Stimulated activated CD4-positive, alpha-beta T cell treated with anti-CD3 and anti-CD28 coated beads, Interleukin-1b, Interleukin-23, amount 100 ng/mL, for 1 hour (primary cell): ENCODE results near the gene CORO7.
"Not testable (repeated sequence)": the region's sequence is repeated elsewhere in the genome, so short reads cannot be mapped to it uniquely, and the experiment has no call there.

ENCODE experiments used
- DNase-seq, 2 donors: peaks; one replicate each; pipeline ENCODE4 v3.0.0-alpha.2; 2020; ENCODE audit warnings: low read depth in 2 of 2

Gene CORO7

DNA sequence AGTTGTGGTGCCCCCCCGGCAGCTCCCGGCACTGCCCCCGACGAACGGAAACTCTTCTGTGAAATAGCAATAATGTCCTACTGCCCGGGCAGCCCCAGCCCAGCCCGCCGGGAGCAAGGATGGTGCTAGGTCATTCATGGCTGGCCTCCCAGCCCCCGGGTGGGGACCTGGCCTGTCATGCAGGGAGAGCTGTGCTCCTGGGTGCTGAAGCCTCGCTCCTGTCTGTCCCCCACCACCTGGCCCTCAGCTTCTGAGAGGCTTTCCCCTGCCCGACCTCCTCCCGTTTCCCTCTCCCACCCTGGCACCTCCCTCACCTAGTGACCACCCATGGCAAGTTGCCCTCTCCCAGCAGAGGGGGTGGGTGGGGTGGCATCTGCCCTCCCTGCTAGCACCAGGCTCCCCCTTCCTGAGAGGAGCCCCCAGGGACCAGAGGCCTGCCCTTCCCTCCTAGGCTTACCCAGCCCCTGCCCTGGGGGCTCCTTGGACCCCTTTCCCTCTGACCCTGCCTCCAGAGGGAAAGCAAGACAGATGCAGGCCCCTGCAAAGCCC, 78.8 kb downstream of the CORO7 start:
- no peak for DNase-seq

- DNase-seq = no peak
These were observed 79.5 kb downstream of the CORO7 start for GRCh38 chr16:4336701-4337539.

DNA sequence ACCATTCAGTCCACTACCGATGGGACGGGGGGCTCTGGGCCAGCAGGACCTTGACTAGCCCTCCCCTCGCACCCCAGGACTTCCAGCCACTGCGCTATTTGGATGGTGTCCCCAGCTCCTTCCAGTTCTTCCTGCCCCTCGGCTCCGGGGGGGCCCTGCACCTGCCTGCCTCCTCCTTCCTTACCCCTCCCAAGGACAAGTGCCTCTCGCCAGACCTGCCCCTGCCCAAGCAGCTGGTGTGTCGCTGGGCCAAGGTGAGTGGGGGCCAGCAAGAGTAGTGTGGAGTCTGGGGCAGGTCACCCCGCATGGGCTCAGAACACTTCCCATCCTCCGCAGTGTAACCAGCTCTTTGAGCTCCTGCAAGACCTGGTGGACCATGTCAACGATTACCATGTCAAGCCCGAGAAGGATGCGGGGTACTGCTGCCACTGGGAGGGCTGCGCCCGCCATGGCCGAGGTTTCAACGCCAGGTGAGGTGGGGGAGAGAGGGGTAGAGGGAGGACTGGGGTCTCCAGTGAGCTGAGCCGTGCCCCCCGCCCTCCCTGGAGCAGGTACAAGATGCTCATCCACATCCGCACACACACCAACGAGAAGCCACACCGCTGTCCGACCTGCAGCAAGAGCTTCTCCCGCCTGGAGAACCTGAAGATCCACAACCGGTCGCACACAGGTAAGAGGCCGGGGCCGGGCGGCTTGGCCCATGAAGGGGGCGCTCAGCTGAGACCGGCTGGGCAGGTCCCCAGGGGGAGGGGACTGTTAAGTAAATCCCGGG, 81.5 kb downstream of the CORO7 start:
- DNase-seq = no peak

DNA sequence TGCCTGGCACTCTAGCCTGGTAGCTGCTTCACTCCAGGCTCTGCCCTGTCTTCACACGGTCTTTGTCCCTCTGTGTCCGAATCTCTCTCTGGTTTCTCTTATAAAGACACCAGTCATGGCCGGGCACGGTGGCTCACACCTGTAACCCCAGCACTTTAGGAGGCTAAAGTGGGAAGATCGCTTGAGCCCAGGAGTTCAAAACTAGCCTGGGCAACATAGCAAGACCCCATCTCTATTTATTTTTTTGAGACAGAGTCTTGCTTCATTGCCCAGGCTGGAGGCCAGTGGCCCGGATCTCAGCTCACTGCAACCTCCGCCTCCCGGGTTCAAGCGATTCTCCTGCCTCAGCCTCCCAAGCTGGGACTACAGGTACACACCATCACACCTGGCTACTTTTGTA, 82.7 kb downstream of the CORO7 start:
- not testable (repeated sequence) for DNase-seq

- DNase-seq = no peak
These were observed 83.1 kb downstream of the CORO7 start for GRCh38 chr16:4333308-4333638.

- DNase-seq = no peak
These were observed 83.6 kb downstream of the CORO7 start for GRCh38 chr16:4332623-4333307.

DNA sequence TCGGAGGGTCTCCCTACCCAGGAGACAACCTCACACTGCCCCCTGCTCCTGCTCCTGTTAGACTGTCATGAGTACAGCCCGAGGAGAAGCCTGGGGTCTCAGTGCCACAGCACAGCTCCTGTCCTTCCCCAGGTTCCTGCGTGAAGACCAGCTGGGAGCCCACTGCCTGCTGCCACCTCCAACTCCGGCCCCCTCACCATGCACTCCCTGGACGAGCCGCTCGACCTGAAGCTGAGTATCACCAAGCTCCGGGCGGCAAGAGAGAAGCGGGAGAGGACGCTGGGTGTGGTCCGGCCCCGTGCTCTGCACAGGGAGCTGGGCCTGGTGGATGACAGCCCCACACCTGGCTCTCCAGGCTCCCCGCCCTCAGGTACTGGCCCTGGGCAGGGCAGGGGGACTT, 84.3 kb downstream of the CORO7 start:
- no peak for DNase-seq

GRCh38 chr16:4330277-4330874, 86.0 kb downstream of the CORO7 start:
- DNase-seq = peak in 1 of 2 donors; percentile 64

DNA sequence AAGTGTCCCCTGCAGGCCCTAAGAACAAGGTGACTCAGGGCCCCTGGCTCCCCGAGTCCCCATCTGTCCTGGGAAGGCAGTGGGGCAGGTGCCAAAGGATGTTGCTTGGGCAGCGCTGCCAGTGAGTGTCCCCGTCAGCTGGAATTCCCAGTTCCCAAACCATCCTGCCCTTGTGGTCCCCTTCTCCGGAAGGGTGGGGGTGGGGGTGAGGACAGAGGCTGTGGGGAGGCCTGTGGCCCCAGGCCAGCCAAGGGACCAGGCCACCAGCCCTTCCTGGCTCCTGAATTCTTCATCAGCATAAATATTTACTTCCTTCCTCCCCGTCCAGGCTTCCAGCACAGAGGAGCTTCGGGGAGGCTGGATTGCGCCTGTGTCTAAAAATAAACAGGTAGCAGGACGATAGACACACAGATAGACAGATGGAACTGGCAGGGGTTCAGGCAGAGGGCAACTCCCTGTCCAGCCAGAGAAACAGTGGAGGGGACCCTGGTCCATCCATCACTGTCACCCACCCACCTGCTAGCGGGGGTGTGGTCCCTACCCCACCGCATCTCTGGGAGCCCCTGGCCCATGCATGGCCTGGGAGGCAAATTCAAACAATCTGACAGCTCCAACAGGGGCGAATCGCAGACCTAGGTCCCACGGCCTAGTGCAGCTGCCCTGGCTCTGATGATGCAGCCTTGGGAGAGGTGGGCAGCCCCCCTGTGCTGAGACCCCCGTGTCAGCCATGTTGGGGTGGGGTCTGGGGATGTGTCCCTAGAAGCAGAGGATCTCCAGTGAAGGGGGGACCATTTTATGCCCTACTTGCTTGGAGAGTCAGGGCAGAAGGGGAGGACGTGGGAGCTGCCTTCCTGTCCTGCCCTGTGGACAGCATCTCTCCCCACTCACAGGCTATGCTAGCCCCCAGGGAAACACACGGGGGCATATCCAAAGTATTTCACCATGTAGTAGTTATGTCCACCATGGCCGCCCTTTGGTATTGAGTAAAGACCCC, 87.3 kb downstream of the CORO7 start:
- DNase-seq = no peak

GRCh38 chr16:4328046-4328781, 88.2 kb downstream of the CORO7 start:
- DNase-seq = no peak

DNA sequence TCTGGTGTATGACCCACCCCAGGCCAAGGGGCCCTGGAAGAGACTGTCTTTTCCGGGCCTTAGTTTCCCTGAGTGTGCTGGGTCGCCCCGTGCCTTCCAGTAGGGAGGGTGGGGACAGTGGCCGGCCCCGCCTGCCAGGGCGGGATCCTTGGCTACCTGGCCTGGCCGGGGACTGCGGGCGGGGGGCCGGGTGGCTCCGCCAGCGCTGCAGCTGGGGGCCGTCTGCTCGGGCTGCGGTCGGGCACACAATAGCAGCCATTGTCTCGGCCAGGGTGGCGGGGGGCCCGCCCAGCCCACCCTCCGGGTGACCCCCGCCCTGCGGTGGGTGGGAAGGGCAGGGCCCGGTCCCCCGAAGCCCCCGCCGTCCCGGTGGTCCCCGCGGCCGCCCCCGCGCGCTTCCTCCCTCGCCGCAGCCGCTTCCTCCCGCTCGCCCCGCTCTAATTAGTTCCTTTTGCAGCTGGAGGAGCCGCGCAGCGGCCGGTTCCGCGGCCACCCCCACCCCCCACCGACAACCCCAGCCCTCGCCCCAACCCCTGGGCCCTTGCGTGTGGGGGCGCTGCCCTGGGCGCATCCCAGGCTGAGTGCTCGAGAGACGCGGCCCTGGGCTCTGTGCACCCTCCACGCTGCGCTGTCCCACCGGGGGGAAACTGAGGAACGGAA, 88.9 kb downstream of the CORO7 start:
- no peak for DNase-seq

DNA sequence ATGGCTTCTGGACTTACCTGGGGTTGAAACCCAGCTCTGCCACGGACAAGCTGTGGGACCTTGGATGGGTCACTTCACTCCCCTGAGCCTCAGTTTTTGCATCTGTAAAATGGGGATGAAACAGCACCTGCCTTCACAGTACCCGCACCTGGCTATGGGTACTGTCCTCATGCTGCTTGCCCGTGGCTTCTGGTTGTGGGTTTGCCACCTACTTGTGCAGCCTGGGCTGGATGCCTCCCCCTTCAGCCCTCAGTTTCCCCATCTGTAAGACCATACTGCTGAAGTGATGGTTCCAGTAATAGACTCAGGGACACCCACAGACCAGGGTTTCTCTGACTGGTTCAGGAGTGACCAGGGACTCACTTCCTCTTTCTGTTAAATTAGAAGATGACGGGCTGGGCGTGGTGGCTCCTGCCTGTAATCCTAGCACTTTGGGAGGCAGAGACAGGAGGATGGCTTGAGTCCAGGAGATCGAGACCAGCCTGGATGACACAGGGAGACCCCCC, 91.1 kb downstream of the CORO7 start:
- DNase-seq = no peak

DNA sequence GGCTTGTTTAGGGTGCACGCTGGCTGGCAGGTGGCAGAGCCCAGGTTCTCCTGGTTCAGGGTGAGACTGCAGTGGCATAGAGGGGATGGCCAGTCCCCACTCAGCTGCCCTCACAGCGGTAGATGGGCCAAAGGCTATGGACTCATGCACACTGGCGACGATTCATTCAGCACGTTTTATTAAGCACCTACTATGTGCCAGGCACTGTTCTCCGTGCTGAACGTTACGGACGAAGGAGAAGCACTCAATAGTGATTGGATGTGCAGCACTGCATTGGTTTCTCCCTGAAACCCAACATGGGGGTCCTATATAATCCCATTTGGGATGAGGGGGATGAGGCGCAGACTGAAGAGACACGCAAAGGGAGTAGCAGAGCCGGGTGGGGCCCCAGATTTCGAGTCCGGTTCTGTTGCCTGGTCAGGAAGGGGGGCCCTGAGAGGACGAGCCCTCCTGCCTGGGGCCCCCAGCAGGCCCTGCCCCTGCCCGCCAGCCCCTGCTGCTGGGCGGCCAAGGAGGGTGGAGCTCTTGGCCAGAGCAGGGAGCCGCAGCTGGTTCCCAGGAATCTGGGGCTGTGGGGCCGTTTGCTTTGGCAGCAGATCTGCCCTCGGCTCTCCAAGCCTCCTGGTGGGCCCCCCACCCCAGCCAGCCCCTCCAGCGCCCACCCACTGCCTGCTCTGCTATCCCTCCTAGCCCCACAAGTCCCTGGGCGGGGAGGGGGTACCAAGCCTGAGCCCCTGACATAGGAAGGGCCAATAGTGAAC, 91.7 kb downstream of the CORO7 start:
- no peak for DNase-seq

- DNase-seq = no peak
These were observed 92.4 kb downstream of the CORO7 start for GRCh38 chr16:4323845-4324488.

DNA sequence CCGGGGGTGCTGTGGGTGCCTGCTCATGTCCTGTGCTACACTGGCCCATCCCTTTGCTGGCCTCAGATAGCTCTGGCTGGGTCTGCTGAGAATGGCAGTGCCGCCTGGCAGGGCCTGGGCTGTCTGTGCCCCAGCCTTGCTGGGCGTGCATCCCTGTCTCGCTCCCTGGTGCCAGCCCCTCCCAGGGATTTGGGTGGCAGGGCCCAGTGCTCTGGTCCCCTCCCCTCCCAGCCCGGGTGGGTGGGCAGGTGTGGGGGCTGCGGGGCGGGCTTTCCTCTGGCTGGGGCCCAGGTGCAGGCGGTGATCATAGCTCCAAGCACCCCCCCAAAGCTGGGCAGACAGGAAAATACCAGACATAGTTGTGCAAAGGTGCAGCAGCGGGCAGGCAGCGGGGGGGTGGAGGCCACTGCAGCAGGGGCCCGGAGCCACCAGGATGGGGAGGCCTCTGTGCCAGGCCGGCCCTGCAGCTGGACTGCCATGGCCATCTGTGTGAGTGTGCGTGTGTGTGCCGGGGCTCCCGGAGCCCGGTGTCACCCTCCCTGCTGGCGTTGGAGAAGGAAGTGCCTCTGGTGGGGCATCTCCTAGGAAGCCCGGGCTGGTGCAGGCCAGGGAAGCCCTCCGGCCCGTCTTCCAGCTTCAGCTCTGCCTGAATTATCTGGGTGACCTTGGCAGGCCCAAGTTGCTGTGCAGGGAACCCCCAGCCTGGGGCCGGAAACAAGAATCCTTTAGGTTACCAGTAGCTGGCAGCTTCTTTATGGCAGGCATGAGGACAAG, 93.1 kb downstream of the CORO7 start:
- no peak for DNase-seq

DNA sequence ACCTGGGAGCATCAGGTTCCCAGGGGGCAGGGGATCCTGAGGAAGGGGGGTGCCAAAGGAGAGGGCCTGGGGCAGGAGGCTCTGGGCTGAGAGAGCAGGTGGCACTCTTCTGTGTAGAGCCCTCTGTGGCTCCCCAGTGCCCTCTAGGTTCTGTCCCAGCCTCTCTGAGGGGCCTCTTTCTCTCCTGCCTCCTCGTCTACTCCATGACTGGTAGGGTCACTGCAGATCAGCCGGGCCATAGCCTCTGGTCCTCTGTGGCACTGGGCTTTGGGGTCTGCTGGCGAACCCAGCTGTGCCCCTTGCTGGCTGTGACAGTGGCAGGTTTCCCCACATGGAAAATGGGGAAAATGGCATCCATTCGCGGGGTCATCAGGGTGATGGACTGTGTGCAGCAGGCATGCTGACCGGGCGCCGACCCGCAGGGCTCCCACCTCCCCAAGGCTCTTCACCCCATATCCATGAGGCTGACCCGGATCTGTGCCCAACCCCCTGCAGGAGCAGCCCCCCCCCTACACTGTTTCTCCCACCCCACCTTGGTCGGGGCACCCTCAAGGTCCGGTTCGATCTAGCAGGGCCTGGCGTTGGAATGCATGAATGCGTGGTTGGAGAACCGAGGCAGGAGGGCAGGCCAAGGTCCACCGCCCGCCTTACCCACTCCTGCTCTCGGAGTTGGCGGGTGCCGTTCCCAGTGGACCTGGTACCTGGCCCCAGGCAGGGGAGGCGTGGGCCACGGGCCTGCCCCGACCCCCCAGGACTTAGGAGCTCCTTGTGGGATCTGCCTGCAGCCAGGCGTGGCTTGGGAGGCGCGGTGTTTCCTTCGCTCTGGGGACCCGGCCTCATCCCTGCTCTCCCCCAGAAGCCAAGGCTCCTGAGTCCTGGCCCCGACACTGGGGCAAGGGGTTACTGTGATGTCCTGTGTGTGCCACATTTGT, 94.0 kb downstream of the CORO7 start:
- no peak for DNase-seq
